Right lung (tissue), 5 donors: Measurements from ENCODE around the gene U2AF2. TPM values are rescaled to one million over a fixed set of nuclear protein-coding genes. Genes with fewer than 3 reads are reported as not detected.
A peak's percentile ranks its signal among the peaks of the same experiment; 100 is the strongest.
"Not testable (repeated sequence)": the region's sequence is repeated elsewhere in the genome, so short reads cannot be mapped to it uniquely, and the experiment has no call there.

ENCODE experiments used
- DNase-seq, 2 donors: peaks; one replicate each; pipeline ENCODE4 v3.0.0-alpha.2; 2013
- polyA plus RNA-seq, 5 donors: library from polyadenylated mRNA; unstranded; fragments of 120-200 nt; gene quantifications; one replicate each; pipeline versions ENCODE4 v1.2.1 to v1.2.3, GENCODE V29; 2013; ENCODE audit warnings: inconsistent platforms in 1 of 5, low replicate concordance in 1 of 5; ENCODE audit not compliant: insufficient read length in 5 of 5, insufficient read depth in 1 of 5

Gene U2AF2
- polyA plus RNA-seq, 5 donors = 137 to 222 (median 182) TPM

- no peak for DNase-seq
Observed at GRCh38 chr19:55702131-55702627, 47.3 kb downstream of the U2AF2 start.

- DNase-seq = peak; percentile 13 to 15
Observed at GRCh38 chr19:55703790-55704215, 49.0 kb downstream of the U2AF2 start.

GRCh38 chr19:55704494-55705245, 49.8 kb downstream of the U2AF2 start:
- DNase-seq = no peak

GRCh38 chr19:55705972-55706371, 51.1 kb downstream of the U2AF2 start:
- no peak for DNase-seq

- no peak for DNase-seq
Observed at GRCh38 chr19:55711719-55712118, 56.9 kb downstream of the U2AF2 start.

GRCh38 chr19:55712804-55713631, 58.2 kb downstream of the U2AF2 start:
- no peak for DNase-seq

- DNase-seq = no peak
Observed at GRCh38 chr19:55716531-55716930, 61.7 kb downstream of the U2AF2 start.

GRCh38 chr19:55717251-55717650, 62.4 kb downstream of the U2AF2 start:
- no peak for DNase-seq

- DNase-seq = not testable (repeated sequence)
Observed at GRCh38 chr19:55717879-55718711, 63.3 kb downstream of the U2AF2 start.

- DNase-seq = no peak
Observed at GRCh38 chr19:55720214-55720746, 65.4 kb downstream of the U2AF2 start.

GRCh38 chr19:55720801-55721200, 66.0 kb downstream of the U2AF2 start:
- DNase-seq = no peak

GRCh38 chr19:55723491-55723890, 68.7 kb downstream of the U2AF2 start:
- DNase-seq = no peak

Other genes starting within 250 kb of the U2AF2 start
- 10 to 100 TPM; 32.8 to 53.3 (median 35.3) TPM for gene UBE2S, start 247.2 kb upstream of the U2AF2 start, polyA plus RNA-seq
- gene SHISA7, start 211.7 kb upstream of the U2AF2 start, polyA plus RNA-seq = under 1 TPM; 0.16 to 0.23 (median 0.18) TPM
- gene ISOC2, start 193.4 kb upstream of the U2AF2 start, polyA plus RNA-seq = 10 to 100 TPM; 21.5 to 53.9 (median 25.7) TPM
- not detected for gene C19orf85, start 190.3 kb upstream of the U2AF2 start, polyA plus RNA-seq
- gene ZNF628, start 178.4 kb upstream of the U2AF2 start, polyA plus RNA-seq = 1 to 10 TPM; 2.0 to 7.0 (median 2.2) TPM
- gene NAT14, start 169.8 kb upstream of the U2AF2 start, polyA plus RNA-seq = 10 to 100 TPM; 28.6 to 60.8 (median 42.3) TPM
- gene SSC5D, start 166.6 kb upstream of the U2AF2 start, polyA plus RNA-seq = 10 to 100 TPM in 1 of 5 donors, 1 to 10 TPM in 4; 3.1 to 15.6 (median 8.8) TPM
- under 1 TPM in 1 of 5 donors, not detected in 4; 0.41 TPM for gene SBK2, start 117.9 kb upstream of the U2AF2 start, polyA plus RNA-seq
- 1 to 10 TPM in 1 of 5 donors, under 1 TPM in 4; 0.55 to 1.2 (median 0.73) TPM for gene SBK3, start 109.5 kb upstream of the U2AF2 start, polyA plus RNA-seq
- gene ZNF579, start 74.2 kb upstream of the U2AF2 start, polyA plus RNA-seq = 10 to 100 TPM in 4 of 5 donors, 1 to 10 TPM in 1; 10.0 to 20.2 (median 13.7) TPM
- gene FIZ1, start 55.5 kb upstream of the U2AF2 start, polyA plus RNA-seq = 10 to 100 TPM; 16.3 to 24.9 (median 19.1) TPM
- gene ZNF524, start 54.7 kb upstream of the U2AF2 start, polyA plus RNA-seq = 10 to 100 TPM in 1 of 5 donors, 1 to 10 TPM in 4; 6.0 to 11.8 (median 6.1) TPM
- gene ZNF865, start 49.4 kb upstream of the U2AF2 start, polyA plus RNA-seq = 10 to 100 TPM in 1 of 5 donors, 1 to 10 TPM in 4; 5.3 to 15.5 (median 7.9) TPM
- 10 to 100 TPM in 1 of 5 donors, 1 to 10 TPM in 4; 7.8 to 11.6 (median 8.8) TPM for gene ZNF784, start 30.5 kb upstream of the U2AF2 start, polyA plus RNA-seq
- 10 to 100 TPM; 32.1 to 56.3 (median 38.3) TPM for gene ZNF580, start 14.0 kb upstream of the U2AF2 start, polyA plus RNA-seq
- gene ZNF581, start 11.4 kb upstream of the U2AF2 start, polyA plus RNA-seq = 10 to 100 TPM; 23.0 to 36.0 (median 29.5) TPM
- gene CCDC106, start 6.8 kb upstream of the U2AF2 start, polyA plus RNA-seq = 10 to 100 TPM; 11.2 to 19.3 (median 13.7) TPM
- gene EPN1, start 20.2 kb downstream of the U2AF2 start, polyA plus RNA-seq = 100 to 1,000 TPM in 1 of 5 donors, 10 to 100 TPM in 4; 57.6 to 140 (median 75.7) TPM
- under 1 TPM in 1 of 5 donors, not detected in 4; 0.06 TPM for gene NLRP9, start 83.4 kb downstream of the U2AF2 start, polyA plus RNA-seq
- under 1 TPM in 1 of 5 donors, not detected in 4; 0.14 TPM for gene RFPL4A, start 104.1 kb downstream of the U2AF2 start, polyA plus RNA-seq
- gene RFPL4AL1, start 114.1 kb downstream of the U2AF2 start, polyA plus RNA-seq = not detected
- gene NLRP11, start 177.0 kb downstream of the U2AF2 start, polyA plus RNA-seq = under 1 TPM in 2 of 5 donors, not detected in 3; 0.04 to 0.12 TPM
- gene NLRP4, start 181.5 kb downstream of the U2AF2 start, polyA plus RNA-seq = not detected